IMR-90 (cell line): ENCODE data around the gene SUV39H1.

ENCODE experiments used
- CEBPB ChIP-seq: IDR thresholded peaks from 2 replicates; pipeline ENCODE4 v1.6.1; 2012; ENCODE audit warnings: low read depth, low read length, improper control_type of control experiment
- CTCF ChIP-seq: conservative IDR thresholded peaks from 2 replicates; pipeline ENCODE4 v1.5.1; 2012; ENCODE audit warnings: mild to moderate bottlenecking, low read depth, low read length, improper control_type of control experiment
- ELK1 ChIP-seq: fragments of 150-350 bp; IDR thresholded peaks from 2 replicates; pipeline ENCODE4 v1.6.1; 2016; ENCODE audit warnings: low read depth, mild to moderate bottlenecking, low read length, moderate library complexity, borderline replicate concordance
- RCOR1 ChIP-seq: IDR thresholded peaks from 2 replicates; pipeline ENCODE4 v1.6.1; 2012; ENCODE audit warnings: mild to moderate bottlenecking, low read length, improper control_type of control experiment; ENCODE audit not compliant: insufficient replicate concordance
- RFX5 ChIP-seq: IDR thresholded peaks from 2 replicates; pipeline ENCODE4 v1.8.0; 2012; ENCODE audit warnings: low read depth, mild to moderate bottlenecking, low read length, moderate library complexity
- SMC3 ChIP-seq: fragments of 150-350 bp; IDR thresholded peaks from 2 replicates; pipeline ENCODE4 v1.6.1; 2016; ENCODE audit warnings: low read depth, mild to moderate bottlenecking, antibody characterized with exemption, low read length, moderate library complexity
- USF2 ChIP-seq: fragments of 150-350 bp; IDR thresholded peaks from 2 replicates; pipeline ENCODE4 v1.6.1; 2017; ENCODE audit warnings: mild to moderate bottlenecking, antibody characterized with exemption, low read length, low read depth

GRCh38 chrX:48696301-48696908 is at the start of gene SUV39H1:
- TF ChIP-seq SMC3, result no peak
- no peak for TF ChIP-seq CTCF
- no peak for TF ChIP-seq CEBPB
- no peak for TF ChIP-seq ELK1
- no peak for TF ChIP-seq RCOR1
- no peak for TF ChIP-seq RFX5
- no peak for TF ChIP-seq USF2
